Cardiac muscle cell (in vitro differentiated cells and primary cell): ENCODE results near the gene OR10H4. TPM values are rescaled to one million over a fixed set of nuclear protein-coding genes. Genes with fewer than 3 reads are reported as not detected.
"Not testable (repeated sequence)": the region's sequence is repeated elsewhere in the genome, so short reads cannot be mapped to it uniquely, and the experiment has no call there.

ENCODE experiments used
- DNase-seq, 2 donors: peaks; one replicate each; pipeline versions ENCODE4 v3.0.0 to v3.0.0-alpha.2; 2010 to 2017; ENCODE audit warnings: low read depth in 1 of 2, low spot score in 1 of 2
- H3K27ac ChIP-seq: fragments of 200-600 bp; sonication (generic); 2 replicates; pipeline ENCODE4 v1.5.1; 2016
- H3K27me3 ChIP-seq: fragments of 200-600 bp; sonication (generic); 2 replicates; pipeline ENCODE4 v1.6.0; 2016; ENCODE audit warnings: control low read depth
- H3K36me3 ChIP-seq: fragments of 200-600 bp; sonication (generic); 2 replicates; pipeline ENCODE4 v1.5.1; 2016; ENCODE audit warnings: control low read depth
- H3K4me1 ChIP-seq: fragments of 200-600 bp; sonication (generic); 2 replicates; pipeline ENCODE4 v1.8.1; 2017; ENCODE audit warnings: low read depth, mild to moderate bottlenecking, mixed run types
- H3K4me3 ChIP-seq: fragments of 200-600 bp; sonication (generic); 2 replicates; pipeline ENCODE4 v1.5.1; 2016; ENCODE audit warnings: mild to moderate bottlenecking
- H3K9me3 ChIP-seq: fragments of 200-600 bp; sonication (generic); 2 replicates; pipeline ENCODE4 v1.5.1; 2017; ENCODE audit warnings: low read depth, mild to moderate bottlenecking, control low read depth
- polyA plus RNA-seq: library from polyadenylated mRNA; unstranded; fragments of >200 nt; fragmentation: Nextera tagmentation; extraction: Ambion mirVana; gene quantifications from 2 replicates; pipeline ENCODE4 v1.2.1, GENCODE V29; 2016
- total RNA-seq: library from RNA; depleted of rRNA; stranded (reverse); fragments of >200 nt; gene quantifications from 2 replicates; pipeline ENCODE4 v1.2.3, GENCODE V29; 2016
- TF ChIP-seq, protein P1 (sequence below): IDR thresholded peaks from 2 replicates; pipeline ENCODE4 v1.5.1; 2012; ENCODE audit warnings: low read depth, mild to moderate bottlenecking, low read length

Gene OR10H4
- total and polyA plus RNA-seq, 2 experiments from 2014 or later: not detected

DNA sequence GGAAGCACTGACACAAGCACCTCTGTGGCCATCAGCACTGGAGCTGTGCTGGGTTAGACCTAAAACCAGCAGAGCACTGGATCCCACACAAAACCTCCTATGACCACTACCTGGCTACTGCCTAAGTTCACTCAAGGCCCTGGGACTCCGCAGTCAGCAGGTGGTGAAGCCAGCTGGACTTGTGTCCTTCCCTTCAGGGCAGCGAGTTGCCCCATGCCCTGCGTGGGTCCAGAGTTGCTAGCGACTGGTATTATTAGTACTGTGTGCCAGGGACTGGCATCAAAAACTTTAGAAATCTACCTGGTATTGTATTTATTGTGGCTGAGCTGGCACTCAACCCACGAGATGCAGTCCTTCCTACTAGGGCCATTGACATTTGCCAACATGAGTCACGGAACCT lies 6.0 kb downstream of the OR10H4 start:
- H3K4me1 ChIP-seq: no peaks in the 10 kb centered on the region
- no peaks in the 10 kb centered on the region for H3K36me3 ChIP-seq
- no peaks in the 10 kb centered on the region for H3K27me3 ChIP-seq
- DNase-seq: no peak
- peaks cover 3% of the 10 kb centered on the region for H3K9me3 ChIP-seq
- H3K4me3 ChIP-seq: no peak overlapping the region
- TF ChIP-seq, protein P1, sequence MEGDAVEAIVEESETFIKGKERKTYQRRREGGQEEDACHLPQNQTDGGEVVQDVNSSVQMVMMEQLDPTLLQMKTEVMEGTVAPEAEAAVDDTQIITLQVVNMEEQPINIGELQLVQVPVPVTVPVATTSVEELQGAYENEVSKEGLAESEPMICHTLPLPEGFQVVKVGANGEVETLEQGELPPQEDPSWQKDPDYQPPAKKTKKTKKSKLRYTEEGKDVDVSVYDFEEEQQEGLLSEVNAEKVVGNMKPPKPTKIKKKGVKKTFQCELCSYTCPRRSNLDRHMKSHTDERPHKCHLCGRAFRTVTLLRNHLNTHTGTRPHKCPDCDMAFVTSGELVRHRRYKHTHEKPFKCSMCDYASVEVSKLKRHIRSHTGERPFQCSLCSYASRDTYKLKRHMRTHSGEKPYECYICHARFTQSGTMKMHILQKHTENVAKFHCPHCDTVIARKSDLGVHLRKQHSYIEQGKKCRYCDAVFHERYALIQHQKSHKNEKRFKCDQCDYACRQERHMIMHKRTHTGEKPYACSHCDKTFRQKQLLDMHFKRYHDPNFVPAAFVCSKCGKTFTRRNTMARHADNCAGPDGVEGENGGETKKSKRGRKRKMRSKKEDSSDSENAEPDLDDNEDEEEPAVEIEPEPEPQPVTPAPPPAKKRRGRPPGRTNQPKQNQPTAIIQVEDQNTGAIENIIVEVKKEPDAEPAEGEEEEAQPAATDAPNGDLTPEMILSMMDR: no peak
- H3K27ac ChIP-seq: no peak overlapping the region

DNA sequence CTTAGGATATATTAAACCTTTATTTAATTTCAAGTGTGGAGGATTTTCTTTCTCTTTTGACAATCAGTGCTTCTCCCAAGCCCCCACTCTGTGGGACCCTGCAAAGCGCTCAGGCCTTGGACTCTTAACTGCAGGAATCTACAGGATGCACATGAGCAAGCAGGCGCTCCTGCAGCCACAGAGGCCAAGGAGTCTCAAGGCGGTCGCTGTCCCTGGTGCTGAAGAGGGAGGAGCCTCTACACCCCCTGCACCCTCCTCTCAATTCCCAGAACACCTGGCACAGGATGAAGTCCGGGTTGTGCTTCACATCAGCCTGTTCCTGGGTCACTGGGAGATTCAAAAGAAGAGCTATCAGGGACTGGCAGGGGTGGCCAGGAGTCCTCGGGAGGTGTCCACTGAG lies 13.5 kb downstream of the OR10H4 start:
- H3K9me3 ChIP-seq: peaks cover 2% of the 10 kb centered on the region
- TF ChIP-seq, protein P1: no peak
- no peak overlapping the region for H3K4me3 ChIP-seq
- H3K4me1 ChIP-seq: no peaks in the 10 kb centered on the region
- no peaks in the 10 kb centered on the region for H3K36me3 ChIP-seq
- DNase-seq: no peak
- H3K27ac ChIP-seq: no peak overlapping the region
- no peaks in the 10 kb centered on the region for H3K27me3 ChIP-seq

DNA sequence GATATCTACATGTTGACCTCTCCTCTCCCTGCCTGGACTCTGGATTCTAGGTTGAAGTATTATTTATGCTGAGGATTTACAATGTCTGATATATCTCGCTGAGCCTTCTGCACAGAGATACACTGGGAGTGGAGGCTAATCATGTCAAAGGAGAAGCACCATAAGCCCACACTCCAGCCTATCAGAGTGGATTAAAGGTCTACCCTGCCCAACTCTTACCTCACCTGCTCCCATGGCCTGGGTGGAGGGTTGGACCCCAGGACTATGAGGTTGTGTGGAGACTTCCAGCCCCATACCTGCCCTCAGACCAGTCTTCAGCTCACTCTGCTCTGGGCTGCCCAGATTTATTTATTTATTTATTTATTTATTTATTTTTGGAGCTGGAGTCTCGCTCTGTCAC lies 15.4 kb downstream of the OR10H4 start:
- DNase-seq: no peak
- TF ChIP-seq, protein P1: no peak
- Histone ChIP-seq H3K4me3 (no peak overlapping the region), H3K27me3 (no peaks in the 10 kb centered on the region), H3K36me3 (no peaks in the 10 kb centered on the region), H3K4me1 (no peaks in the 10 kb centered on the region), H3K27ac (no peak overlapping the region), H3K9me3 (peaks cover 2% of the 10 kb centered on the region)

DNA sequence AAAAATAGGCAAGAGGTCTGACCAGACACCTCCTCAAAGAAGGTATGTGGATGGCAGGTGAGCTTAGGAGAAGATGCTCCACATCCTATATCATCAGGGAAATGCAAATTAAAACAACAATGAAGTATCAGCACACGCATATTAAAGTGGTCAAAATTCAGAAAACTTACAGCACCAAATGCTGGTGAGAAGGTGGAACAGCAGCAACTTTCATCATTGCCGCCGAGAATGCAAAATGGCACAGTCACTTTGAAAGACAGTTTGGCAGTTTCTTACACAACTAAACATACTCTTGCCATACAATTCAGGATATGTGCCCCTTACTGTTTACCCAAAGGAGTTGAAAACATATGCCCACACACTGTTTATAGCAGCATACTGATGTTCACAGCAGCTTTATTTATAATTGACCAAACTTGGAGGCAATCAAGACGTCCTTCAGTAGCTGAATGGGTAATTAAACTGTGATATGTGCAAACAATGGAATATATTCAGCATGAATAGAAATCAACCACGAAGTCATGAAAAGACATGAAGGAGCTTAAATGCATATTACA lies 22.5 kb downstream of the OR10H4 start:
- TF ChIP-seq, protein P1: no peak
- no peak for DNase-seq
- H3K4me3 ChIP-seq: no peak overlapping the region
- no peaks in the 10 kb centered on the region for H3K36me3 ChIP-seq
- no peak overlapping the region for H3K27ac ChIP-seq
- H3K27me3 ChIP-seq: no peaks in the 10 kb centered on the region
- H3K9me3 ChIP-seq: no peaks in the 10 kb centered on the region
- no peaks in the 10 kb centered on the region for H3K4me1 ChIP-seq

DNA sequence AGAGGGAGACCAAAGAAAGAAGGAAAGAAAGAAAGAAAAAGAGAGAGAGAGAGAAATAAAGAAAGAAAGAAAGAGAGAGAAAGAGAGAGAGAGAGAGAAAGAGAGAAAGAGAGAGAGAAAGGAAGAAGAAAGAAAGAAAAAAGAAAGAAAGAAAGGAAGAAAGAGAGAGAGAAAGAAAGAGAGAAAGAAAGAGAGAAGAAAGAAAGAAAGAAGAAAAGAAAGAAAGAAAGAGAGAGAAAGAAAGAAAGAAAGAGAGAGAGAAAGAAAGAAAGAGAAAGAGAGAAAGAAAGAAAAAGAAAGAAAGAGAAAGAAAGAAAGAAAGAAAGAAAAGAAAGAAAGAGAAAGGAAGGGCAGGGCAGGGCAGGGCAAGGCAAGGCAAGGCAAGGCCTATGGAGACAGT lies 23.2 kb downstream of the OR10H4 start:
- H3K36me3 ChIP-seq, H3K4me3 ChIP-seq, H3K27ac ChIP-seq, H3K4me1 ChIP-seq, H3K27me3 ChIP-seq, H3K9me3 ChIP-seq, DNase-seq: not testable (repeated sequence)

DNA sequence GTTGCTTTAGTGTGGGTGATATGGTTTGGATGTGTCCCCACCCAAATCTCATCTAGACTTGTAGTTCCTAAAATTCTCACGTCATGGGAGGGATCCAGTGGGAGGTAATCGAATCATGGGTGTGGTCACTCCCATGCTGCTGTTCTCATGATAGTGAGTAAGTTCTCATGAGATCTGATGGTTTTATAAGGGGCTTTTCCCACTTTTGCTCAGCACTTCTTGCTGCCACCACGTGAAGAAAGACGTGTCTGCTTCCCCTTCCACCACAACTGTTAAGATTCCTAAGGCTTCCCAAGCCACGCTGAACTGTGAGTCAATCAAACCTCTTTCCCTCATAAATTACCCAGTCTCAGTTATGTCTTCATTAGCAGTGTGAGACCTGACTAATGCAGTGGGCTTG lies 26.0 kb downstream of the OR10H4 start:
- no peaks in the 10 kb centered on the region for H3K9me3 ChIP-seq
- H3K4me3 ChIP-seq: no peak overlapping the region
- DNase-seq: no peak
- no peaks in the 10 kb centered on the region for H3K4me1 ChIP-seq
- H3K27me3 ChIP-seq: no peaks in the 10 kb centered on the region
- TF ChIP-seq, protein P1: no peak
- H3K27ac ChIP-seq: no peak overlapping the region
- no peaks in the 10 kb centered on the region for H3K36me3 ChIP-seq
